SHP77 treated with DMSO at 0.1 percent for 48 hours (cell line): ENCODE measurements around the gene TESK2.
"Not testable (repeated sequence)": the region's sequence is repeated elsewhere in the genome, so short reads cannot be mapped to it uniquely, and the experiment has no call there.

Experiments used
- DNase-seq: peaks from one replicate; lab custom pipeline; 2025; lab: John Stamatoyannopoulos, UW

TESK2 gene

DNA sequence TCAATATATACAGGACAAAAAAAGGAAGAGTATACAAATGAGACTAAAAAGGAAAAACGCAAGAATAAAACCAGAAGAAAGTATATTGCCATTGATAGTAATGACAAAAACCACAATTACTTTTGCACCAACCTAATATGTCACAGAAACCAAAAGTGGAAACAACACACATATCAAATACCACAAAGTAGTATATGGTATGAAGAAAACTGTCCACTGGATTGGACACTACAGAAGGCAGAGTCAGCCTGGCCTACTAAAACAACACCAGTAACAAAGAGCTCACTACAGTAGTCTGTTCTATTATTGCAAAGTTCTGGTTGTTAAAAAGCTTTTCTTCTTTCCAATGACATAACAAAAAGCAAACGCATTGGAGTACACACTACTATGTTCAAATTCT is 17.7 kb downstream of the TESK2 start:
- DNase-seq = no peak

GRCh38 chr1:45470306-45470798 is 20.6 kb downstream of the TESK2 start:
- DNase-seq = no peak

DNA sequence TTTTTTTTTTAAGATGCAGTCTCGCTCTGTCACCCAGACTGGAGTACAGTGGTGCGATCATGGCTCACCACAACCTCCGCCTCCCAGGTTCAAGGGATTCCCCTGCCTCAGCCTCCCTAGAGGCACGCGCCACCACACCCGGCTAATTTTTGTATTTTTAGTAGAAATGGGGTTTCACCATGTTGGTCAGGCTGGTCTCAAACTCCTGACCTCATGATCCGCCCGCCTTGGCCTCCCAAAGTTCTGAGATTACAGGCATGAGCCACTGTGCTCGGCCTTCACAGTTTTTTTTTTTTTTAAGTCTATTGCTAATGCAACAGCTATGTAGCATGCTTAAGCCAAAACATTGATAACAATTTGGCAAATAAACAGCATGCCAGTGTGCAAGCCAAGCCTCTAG is 23.6 kb downstream of the TESK2 start:
- DNase-seq = not testable (repeated sequence)

DNA sequence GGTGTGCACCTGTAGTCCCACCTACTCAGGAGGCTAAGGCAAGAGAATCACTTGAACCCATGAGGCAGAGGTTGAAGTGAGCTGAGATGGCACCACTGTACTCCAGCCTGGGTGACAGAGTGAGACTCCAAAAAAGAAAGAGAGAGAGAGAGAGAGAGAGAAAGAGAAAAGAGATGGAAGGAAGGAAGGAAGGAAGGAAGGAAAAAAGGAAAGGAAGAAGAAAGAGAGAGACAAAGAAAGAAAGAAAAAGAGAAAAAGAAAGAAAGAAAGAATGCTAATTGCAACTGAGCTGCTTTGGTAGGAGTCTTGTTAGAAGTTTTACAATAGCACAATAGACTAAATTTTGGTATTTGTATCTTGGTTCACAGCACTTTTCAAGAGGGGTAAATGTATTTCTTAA is 25.7 kb downstream of the TESK2 start:
- DNase-seq = no peak

GRCh38 chr1:45458894-45459293 is 32.1 kb downstream of the TESK2 start:
- DNase-seq = no peak

DNA sequence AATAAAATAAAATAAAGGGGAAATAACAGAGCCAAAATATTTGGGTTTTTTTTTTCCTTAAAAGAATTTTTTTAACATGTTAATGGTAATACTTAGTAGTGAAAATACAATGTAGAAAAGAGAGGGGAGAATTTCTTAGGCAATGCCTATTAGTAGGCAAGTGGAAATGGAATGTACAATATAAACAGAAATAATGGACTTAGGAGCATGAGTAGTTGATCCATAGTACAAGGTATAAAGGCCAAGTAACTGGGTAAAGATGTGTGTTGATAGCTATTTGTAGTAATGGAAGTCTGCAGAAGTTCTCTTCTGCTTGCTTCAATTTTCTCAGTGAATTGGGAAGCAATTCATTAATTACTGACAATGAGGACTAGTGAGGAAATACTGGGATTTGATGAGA is 34.4 kb downstream of the TESK2 start:
- no peak for DNase-seq

DNA sequence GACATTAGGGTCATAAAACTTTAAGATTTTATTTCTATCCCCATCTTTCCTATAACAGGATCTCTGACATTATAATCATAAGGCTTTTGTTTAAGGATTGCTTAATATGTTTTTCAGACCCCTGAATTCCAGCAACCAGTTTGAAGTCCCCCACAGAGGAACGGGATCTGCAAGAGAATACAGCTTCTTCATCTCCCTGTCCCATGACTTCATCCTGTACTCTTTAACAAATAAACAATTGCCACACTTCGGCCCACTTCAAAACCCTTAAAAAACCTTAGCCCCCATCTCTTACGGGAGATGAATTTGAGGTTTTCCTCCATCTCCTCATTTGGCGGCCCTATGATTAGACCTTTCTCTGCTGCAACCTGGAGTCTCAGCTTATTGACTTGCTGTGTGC is 35.8 kb downstream of the TESK2 start:
- no peak for DNase-seq

- no peak for DNase-seq
Measured at GRCh38 chr1:45454464-45454863, 36.5 kb downstream of the TESK2 start.

- no peak for DNase-seq
Measured at GRCh38 chr1:45452503-45452902, 38.5 kb downstream of the TESK2 start.

GRCh38 chr1:45448357-45448756 is 42.6 kb downstream of the TESK2 start:
- no peak for DNase-seq

DNA sequence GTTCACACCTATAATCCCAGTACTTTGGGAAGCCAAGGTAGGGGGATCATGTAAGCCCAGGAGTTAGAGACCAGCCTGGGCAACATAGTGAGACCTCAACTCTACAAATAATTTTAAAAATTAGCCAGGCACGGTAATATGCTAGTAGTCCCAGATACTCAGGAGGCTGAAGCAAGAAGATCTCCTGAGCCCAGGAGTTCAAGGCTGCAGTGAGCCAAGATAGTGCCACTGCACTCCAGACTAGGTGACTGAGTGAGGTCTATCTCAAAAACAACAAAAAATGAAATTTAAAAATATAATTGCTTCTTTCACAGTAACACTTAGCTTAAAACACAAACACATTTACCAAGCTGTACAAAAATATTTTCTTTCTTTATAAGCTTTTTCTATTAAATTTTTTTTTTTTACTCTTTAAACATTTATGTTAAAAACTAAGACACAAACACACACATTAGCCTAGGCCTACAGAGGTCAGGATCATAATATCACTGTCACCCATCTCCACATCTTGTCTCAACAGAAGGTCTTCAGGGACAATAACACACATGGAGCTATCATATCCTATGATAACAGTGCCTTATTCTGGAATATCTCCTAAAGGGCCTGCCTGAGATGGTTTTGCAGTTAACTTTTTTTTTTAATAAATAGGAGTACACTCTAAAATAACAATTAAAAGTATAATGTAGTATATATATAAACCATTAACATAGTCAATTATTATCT is 43.9 kb downstream of the TESK2 start:
- DNase-seq = no peak

- no peak for DNase-seq
Measured at GRCh38 chr1:45446530-45446929, 44.4 kb downstream of the TESK2 start.

- DNase-seq = no peak
Measured at GRCh38 chr1:45444609-45445131, 46.3 kb downstream of the TESK2 start.

- no peak for DNase-seq
Measured at GRCh38 chr1:45443580-45444446, 47.1 kb downstream of the TESK2 start.

- no peak for DNase-seq
Measured at GRCh38 chr1:45442272-45442671, 48.7 kb downstream of the TESK2 start.

DNA sequence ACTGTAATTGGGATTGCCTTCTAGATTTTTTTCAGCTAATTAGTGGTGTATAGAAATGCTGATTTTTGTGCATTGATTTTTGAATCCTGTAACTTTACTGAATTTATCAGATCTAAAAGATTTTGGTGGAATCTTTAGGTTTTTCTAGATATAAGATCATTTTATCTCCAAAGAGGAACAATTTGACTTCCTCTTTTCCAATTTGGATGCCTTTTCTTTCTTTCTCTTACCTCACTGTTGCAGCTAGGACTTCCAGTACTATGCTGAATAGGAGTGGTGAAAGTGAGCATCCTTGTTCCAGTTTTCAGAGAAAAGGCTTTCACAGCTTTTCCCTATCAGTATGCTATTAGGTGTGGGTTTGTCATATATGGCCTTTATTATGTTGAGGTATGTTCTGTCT is 53.6 kb downstream of the TESK2 start:
- no peak for DNase-seq

- no peak for DNase-seq
Measured at GRCh38 chr1:45430490-45430889, 60.5 kb downstream of the TESK2 start.

GRCh38 chr1:45429561-45430159 is 61.3 kb downstream of the TESK2 start:
- no peak for DNase-seq

DNA sequence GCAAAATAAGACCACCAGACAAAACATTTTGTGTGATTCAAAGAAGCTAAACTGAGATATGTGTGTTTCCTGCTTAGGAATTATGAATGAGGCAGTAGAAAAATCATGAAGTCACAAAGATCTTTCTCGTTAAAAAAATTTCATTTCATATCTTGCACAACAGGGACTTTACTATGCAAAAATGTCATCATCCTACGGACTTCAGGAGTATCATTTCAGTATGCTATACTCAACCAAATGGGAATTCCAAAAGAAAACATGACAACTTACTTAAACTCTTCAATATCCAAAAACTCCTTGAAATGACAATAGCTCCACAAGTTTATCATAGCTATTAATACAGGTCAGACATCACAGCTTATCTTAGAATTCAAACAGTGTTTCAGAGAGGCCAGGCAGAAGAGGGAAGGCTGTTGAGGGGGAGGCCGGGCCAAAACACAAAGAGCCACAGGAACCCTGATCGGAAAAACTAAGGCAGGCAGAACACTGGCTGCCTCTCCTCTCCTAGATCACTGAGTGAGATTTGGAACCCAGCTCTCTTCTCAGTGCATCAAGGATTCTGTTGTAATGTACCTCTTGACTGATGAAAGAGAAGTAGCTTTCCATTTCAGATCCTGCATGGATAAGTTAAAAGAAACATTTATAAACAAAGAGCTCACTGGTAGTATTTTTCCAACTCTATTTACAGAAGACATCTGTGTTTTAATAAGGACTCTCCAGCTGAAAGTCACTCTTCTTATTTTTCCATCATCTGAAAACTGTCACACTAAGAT is 66.9 kb downstream of the TESK2 start:
- no peak for DNase-seq

DNA sequence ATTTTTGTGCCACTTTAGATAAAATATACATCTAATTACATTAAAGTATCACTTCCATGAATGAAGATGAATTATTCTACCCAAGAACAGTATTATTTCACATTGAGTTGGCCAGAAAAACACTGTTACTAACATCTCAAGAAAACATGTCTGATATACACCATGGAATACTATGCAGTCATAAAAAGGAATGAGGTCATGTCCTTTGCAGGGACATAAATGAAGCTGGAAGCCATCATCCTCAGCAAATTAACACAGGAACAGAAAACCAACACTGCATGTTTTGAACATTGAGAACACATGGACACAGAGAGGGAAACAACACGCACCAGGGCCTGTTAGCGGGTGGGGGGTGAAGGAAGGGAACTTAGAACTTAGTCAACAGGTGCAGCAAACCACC is 69.0 kb downstream of the TESK2 start:
- no peak for DNase-seq

GRCh38 chr1:45414746-45415145 is 76.2 kb downstream of the TESK2 start:
- no peak for DNase-seq

- DNase-seq = no peak
Measured at GRCh38 chr1:45412899-45413298, 78.1 kb downstream of the TESK2 start.
